Left lung (tissue), 10 donors: ENCODE measurements around the gene MAN2B1. TPM values are rescaled to one million over a fixed set of nuclear protein-coding genes. Genes with fewer than 3 reads are reported as not detected.

ENCODE experiments used
- ATAC-seq: fragments of 200-7000 bp; cut with Tn5 transposase; one replicate; pipeline ENCODE4 v1.9.1; 2020; ENCODE audit warnings: moderate library complexity
- DNase-seq, 4 donors: peaks; one replicate each; pipeline ENCODE4 v3.0.0-alpha.2; 2013 to 2020
- H3K27ac ChIP-seq, 2 donors: fragments of 200-600 bp; sonication (generic) in 1 of 2; one replicate each; pipeline versions ENCODE4 v1.5.0 to v1.8.0; 2020 to 2021
- H3K27me3 ChIP-seq, 2 donors: fragments of 200-600 bp; sonication (generic) in 1 of 2; one replicate each; pipeline versions ENCODE4 v1.5.0 to v1.8.0; 2020 to 2021
- H3K36me3 ChIP-seq, 2 donors: fragments of 200-600 bp; sonication (generic) in 1 of 2; one replicate each; pipeline versions ENCODE4 v1.5.0 to v1.8.0; 2020 to 2021
- H3K4me1 ChIP-seq, 2 donors: fragments of 200-600 bp; one replicate each; pipeline ENCODE4 v1.8.0; 2021
- H3K4me3 ChIP-seq, 2 donors: fragments of 200-600 bp; sonication (generic) in 1 of 2; one replicate each; pipeline versions ENCODE4 v1.5.0 to v1.8.0; 2020 to 2021; ENCODE audit warnings: mild to moderate bottlenecking in 1 of 2
- H3K9me3 ChIP-seq, 2 donors: fragments of 200-600 bp; sonication (generic) in 1 of 2; one replicate each; pipeline versions ENCODE4 v1.5.0 to v1.8.0; 2020 to 2021
- CTCF ChIP-seq, 2 donors: fragments of 200-600 bp; sonication (generic) in 1 of 2; IDR thresholded peaks; one replicate each; pipeline versions ENCODE4 v1.5.0 to v1.8.0; 2021; ENCODE audit warnings: antibody characterized with exemption in 2 of 2
- intact Hi-C, 2 donors: fragments of 100-400 bp; cut with DNase I; formaldehyde crosslinking; loops; one replicate each; pipeline versions ENCODE4 v1.11.2 to v1.14.2; 2022
- polyA plus RNA-seq, 6 donors: library from polyadenylated mRNA; unstranded; fragments of 120-200 nt; gene quantifications; one replicate each; pipeline ENCODE4 v1.2.1, GENCODE V29; 2013; ENCODE audit not compliant: insufficient read length in 6 of 6
- total RNA-seq, 2 donors: library from RNA; stranded (reverse); fragmentation: NEBNext Ultra II Directional; extraction: Animal tissue kit (Norgen Biotek cat#: 25700); gene quantifications; one replicate each; pipeline ENCODE4 v1.2.1, GENCODE V29; 2021
- donor health status: DM: no; HTN: yes; CAD: no.
- donor health status: DM: no; HTN: no; CAD: no.

MAN2B1 gene
- total and polyA plus RNA-seq, 8 donors, result 31.7 to 176 (median 40.2) TPM

GRCh38 chr19:12655546-12655945 lies 11.0 kb downstream of the MAN2B1 start:
- Histone ChIP-seq H3K4me1 (no peaks in the 10 kb centered on the region), H3K4me3 (no peak overlapping the region), H3K36me3 (peaks cover 0 to 94% of the 10 kb centered on the region in 2 donors), H3K9me3 (no peaks in the 10 kb centered on the region), H3K27me3 (no peaks in the 10 kb centered on the region), H3K27ac (no peak overlapping the region)
- DNase-seq (no peak), ATAC-seq (no peak)
- no peak for TF ChIP-seq CTCF (IDR thresholded peaks at IDR 0.05)
- intact Hi-C loops, result no loop called here

GRCh38 chr19:12652219-12652618 lies 14.3 kb downstream of the MAN2B1 start:
- DNase-seq (peak in 1 of 4 donors; percentile 3), ATAC-seq (no peak)
- no peaks in the 10 kb centered on the region for H3K9me3 ChIP-seq
- H3K27me3 ChIP-seq, result no peaks in the 10 kb centered on the region
- H3K4me1 ChIP-seq, result peaks cover 7 to 12% of the 10 kb centered on the region in 2 donors
- H3K27ac ChIP-seq, result no peak overlapping the region
- peaks cover 0 to 61% of the 10 kb centered on the region in 2 donors for H3K36me3 ChIP-seq
- no peak overlapping the region for H3K4me3 ChIP-seq
- no peak for TF ChIP-seq CTCF (IDR thresholded peaks at IDR 0.05)
- intact Hi-C loops, result no loop called here

- Histone ChIP-seq H3K27me3 (no peaks in the 10 kb centered on the region), H3K36me3 (peaks cover 0 to 49% of the 10 kb centered on the region in 2 donors), H3K4me3 (no peak overlapping the region), H3K4me1 (peaks cover 7 to 23% of the 10 kb centered on the region in 2 donors), H3K9me3 (no peaks in the 10 kb centered on the region), H3K27ac (no peak overlapping the region)
- ATAC-seq (no peak), DNase-seq (peak in 1 of 4 donors; percentile 51)
- intact Hi-C loops, result no loop called here
- no peak for TF ChIP-seq CTCF (IDR thresholded peaks at IDR 0.05)
Observed at GRCh38 chr19:12649941-12650340, 16.6 kb downstream of the MAN2B1 start.

GRCh38 chr19:12648088-12648487 lies 18.5 kb downstream of the MAN2B1 start:
- Histone ChIP-seq H3K4me3 (peak overlapping the region; percentile 13 to 34), H3K9me3 (no peaks in the 10 kb centered on the region), H3K27ac (no peak overlapping the region), H3K36me3 (peaks cover 0 to 47% of the 10 kb centered on the region in 2 donors), H3K27me3 (no peaks in the 10 kb centered on the region), H3K4me1 (peaks cover 7 to 23% of the 10 kb centered on the region in 2 donors)
- peak; percentile 76 for ATAC-seq
- DNase-seq, result peak in 1 of 4 donors; percentile 83
- intact Hi-C loops, result no loop called here
- TF ChIP-seq CTCF (IDR thresholded peaks at IDR 0.05), result peak; percentile 6 to 15

GRCh38 chr19:12647490-12648071 lies 19.0 kb downstream of the MAN2B1 start:
- no peaks in the 10 kb centered on the region for H3K27me3 ChIP-seq
- peaks cover 0 to 42% of the 10 kb centered on the region in 2 donors for H3K36me3 ChIP-seq
- peak overlapping the region; percentile 13 to 34 for H3K4me3 ChIP-seq
- H3K27ac ChIP-seq, result no peak overlapping the region
- DNase-seq, result peak in 3 of 4 donors; percentile 60 to 92 (median 71)
- TF ChIP-seq CTCF (IDR thresholded peaks at IDR 0.05), result no peak
- intact Hi-C loops, result no loop called here
- H3K4me1 ChIP-seq, result peaks cover 7 to 23% of the 10 kb centered on the region in 2 donors
- peak; percentile 97 for ATAC-seq
- H3K9me3 ChIP-seq, result no peaks in the 10 kb centered on the region
